Dermis blood vessel endothelial cell (primary cell): Measurements from ENCODE around the gene RBP7. TPM values are rescaled to one million over a fixed set of nuclear protein-coding genes. Genes with fewer than 3 reads are reported as not detected.
"Not testable (repeated sequence)": the region's sequence is repeated elsewhere in the genome, so short reads cannot be mapped to it uniquely, and the experiment has no call there.

Experiments used
- DNase-seq: peaks from one replicate; pipeline ENCODE4 v3.0.0; 2010
- total RNA-seq: library from RNA; depleted of rRNA; stranded (reverse); fragments of >200 nt; gene quantifications from 2 replicates; pipeline ENCODE4 v1.2.3, GENCODE V29; 2014

RBP7 gene
- total RNA-seq = 0.28 and 0.34 TPM in 2 replicates

DNA sequence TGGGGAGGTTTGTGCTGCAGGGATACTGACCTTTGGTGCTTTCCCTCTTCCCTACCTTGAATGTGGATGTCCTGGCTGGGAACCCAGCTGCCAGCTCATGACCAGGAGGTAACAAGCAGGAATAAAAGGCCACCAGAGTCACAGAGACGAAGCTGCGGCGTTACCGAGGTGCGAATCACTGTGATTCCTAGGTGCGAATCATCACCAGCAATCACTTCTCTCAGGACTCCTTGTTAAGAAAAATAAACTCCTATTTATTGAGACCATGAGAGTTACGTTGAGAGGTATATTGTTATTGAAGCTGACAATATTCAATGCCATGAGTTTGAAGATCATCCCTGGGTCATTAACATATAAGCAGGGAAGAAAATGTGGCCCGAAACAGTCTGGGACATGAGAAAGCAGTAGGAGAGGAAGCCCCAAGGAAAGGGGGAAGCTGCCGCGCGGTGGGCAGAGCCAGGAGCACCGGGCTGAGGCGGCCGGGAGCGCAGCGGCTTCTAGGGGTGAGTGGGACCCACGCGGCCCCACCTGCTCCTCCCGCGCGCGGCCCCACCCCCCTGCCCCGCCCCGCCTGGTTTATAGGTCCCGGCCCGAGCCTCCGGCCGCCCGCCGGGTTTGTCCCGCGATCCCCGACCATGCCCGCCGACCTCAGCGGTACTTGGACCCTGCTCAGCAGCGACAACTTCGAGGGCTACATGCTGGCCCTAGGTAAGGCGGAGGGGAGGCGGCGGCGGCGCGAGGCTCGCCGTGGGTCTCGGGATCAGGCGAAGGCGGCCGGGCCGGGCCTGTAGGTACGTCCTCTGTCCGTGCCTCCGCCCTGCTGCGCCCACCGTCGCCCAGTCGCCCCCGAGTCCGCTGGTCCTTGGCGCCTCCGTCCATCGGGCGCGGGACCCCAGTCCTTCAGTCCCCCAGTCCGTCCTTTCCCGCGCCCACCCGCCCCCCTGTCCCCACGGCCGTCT lies at the start of gene RBP7:
RBP7 (plus strand) TSS at position 605 of the 959 bp plus-strand sequence; CDS start at position 636, 31 bp downstream.
- DNase-seq = no peak

DNA sequence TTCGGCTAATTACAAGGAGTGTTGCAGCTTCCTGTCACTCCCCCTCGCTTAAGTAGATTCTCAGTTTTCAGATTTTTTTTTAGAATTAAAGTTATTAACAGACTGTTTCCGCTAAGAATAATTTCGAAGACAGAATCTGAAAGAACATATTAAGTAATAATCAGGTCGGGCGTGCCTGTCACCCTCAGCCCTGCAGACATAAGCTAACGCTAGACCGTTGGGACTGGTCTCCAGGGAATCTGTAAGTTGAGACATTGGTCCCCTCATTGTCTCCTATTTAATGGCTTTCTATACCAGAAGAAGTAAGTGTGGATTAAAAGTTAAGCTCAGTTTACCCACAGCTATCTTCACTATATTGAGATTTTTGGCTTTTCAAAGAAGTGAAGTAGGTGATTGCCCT lies 39.3 kb upstream of the RBP7 start:
- DNase-seq = no peak

- DNase-seq = no peak
Measured at GRCh38 chr1:9960011-9960410, 37.0 kb upstream of the RBP7 start.

- no peak for DNase-seq
Measured at GRCh38 chr1:9960706-9961562, 36.1 kb upstream of the RBP7 start.

DNA sequence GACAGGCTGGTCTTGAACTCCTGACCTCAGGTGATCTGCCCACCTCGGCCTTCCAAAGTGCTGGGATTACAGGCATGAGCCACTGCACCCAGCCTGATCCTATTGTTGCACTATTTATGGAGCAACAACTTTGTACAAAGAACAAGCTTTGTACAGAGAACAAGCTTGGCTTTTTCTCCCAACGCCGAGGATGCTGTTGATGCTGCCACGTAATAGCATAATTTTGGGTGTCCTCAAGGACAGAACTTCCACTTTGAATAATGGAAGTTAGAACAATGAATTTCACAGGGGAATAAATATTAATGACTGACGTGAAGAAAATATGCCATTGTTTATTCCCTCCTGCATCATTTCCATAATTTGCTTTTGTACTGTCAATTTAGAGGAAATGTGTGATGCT lies 12.8 kb upstream of the RBP7 start:
- DNase-seq = no peak

GRCh38 chr1:9985001-9985400 lies 12.0 kb upstream of the RBP7 start:
- no peak for DNase-seq

- no peak for DNase-seq
Measured at GRCh38 chr1:9989773-9990172, 7.3 kb upstream of the RBP7 start.

GRCh38 chr1:9990944-9991343 lies 6.1 kb upstream of the RBP7 start:
- peak; percentile 87 for DNase-seq

- DNase-seq = peak; percentile 30
Measured at GRCh38 chr1:9992910-9993309, 4.1 kb upstream of the RBP7 start.

DNA sequence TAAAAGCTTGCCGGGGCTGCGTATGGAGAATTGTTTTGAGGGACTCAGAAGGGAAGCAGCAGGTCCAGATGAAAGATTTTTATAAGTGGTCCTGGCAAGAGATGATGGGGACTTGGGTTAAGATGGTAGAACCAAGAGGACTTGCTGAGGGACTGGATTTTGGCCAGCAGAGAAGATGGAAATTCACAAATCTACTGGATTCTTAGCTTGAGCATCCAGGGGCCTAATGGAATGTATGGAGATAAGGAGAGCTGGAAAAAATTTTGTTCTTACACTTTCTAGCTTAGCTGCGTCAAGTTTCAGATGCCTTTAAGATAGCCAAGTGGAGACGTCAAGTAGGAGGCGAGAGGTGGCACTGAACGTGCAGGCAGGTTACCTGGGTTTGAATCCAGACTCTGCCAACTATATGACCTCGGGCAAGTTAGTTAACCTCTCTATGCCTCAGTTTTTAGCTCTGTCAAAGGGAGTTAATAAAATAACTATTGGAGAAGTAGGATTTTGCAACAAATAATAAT lies 3.4 kb upstream of the RBP7 start:
- no peak for DNase-seq

DNA sequence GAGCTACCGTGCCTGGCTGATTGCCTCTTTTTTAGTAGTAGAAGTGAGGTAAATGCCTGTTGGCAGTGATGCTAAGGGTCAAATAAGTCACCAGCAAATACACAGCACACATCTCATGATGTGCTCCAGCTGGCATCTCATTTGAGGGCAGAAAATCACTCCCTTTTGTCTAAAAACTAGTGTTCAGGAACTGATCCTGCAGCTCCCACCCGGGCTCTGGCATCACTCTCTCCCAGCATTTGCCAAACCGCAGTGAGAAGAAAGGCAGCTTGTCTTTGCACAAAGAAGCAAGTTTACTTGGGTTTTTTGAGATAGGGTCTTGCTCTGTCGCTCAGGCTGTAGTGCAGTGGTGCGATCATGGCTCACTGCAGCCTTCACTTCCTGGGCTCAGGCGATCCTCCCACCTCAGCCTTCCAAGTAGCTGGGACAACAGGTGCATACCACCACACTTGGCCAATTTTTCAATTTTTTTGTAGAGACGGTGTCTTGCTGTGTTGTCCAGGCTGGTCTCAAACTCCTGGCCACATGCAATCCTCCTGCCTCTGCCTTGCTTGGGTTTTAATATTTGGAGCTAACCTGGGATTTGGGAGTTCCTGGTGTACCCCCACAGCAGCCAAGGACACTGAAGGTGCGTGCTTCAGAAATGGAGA lies 4.1 kb downstream of the RBP7 start:
- no peak for DNase-seq

- DNase-seq = not testable (repeated sequence)
Measured at GRCh38 chr1:10005248-10005647, 8.2 kb downstream of the RBP7 start.

DNA sequence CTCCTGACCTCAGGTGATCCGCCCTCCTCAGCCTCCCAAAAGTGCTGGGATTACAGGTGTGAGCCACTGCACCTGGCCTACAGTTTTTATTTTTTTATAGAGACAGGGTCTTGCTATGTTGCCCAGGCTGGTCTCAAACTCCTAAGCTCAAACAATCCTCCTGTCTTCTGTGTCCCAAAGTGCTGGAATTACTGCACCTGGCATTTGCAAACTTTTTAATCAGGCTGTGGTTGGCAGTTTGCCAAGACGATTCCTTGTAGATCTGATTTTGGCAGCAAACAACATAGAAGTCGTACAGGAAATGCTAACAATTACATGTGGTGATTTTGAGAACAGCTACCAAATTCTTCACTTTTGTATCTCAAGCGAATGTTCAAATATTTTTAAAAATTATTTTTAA lies 10.1 kb downstream of the RBP7 start:
- DNase-seq = peak; percentile 73

- DNase-seq = no peak
Measured at GRCh38 chr1:10014016-10014415, 17.0 kb downstream of the RBP7 start.

- DNase-seq = no peak
Measured at GRCh38 chr1:10019561-10019960, 22.5 kb downstream of the RBP7 start.

- DNase-seq = no peak
Measured at GRCh38 chr1:10020086-10020485, 23.1 kb downstream of the RBP7 start.

DNA sequence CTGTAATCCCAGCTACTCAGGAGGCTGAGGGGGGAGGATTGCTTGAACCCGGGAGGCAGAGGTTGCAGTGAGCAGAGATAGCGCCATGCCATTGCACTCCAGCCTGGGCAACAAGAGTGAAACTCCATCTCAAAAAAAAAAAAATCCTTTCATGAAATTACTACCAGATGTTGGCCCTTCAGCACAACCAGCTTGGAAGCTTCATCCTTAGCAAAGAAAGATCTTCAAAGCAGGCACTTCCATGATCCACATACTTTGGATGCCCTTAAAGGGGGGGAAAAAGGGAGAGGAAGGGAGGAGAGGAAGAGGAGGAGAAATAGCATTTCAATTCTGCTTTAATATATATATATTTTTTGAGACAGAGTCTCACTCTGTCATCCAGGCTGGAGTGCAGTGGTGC lies 23.6 kb downstream of the RBP7 start:
- not testable (repeated sequence) for DNase-seq

- not testable (repeated sequence) for DNase-seq
Measured at GRCh38 chr1:10021992-10022391, 25.0 kb downstream of the RBP7 start.

- no peak for DNase-seq
Measured at GRCh38 chr1:10022656-10023055, 25.6 kb downstream of the RBP7 start.

- no peak for DNase-seq
Measured at GRCh38 chr1:10025354-10025753, 28.3 kb downstream of the RBP7 start.

- DNase-seq = no peak
Measured at GRCh38 chr1:10027027-10027426, 30.0 kb downstream of the RBP7 start.

- not testable (repeated sequence) for DNase-seq
Measured at GRCh38 chr1:10028956-10029500, 32.0 kb downstream of the RBP7 start.
